CD14-positive monocyte (primary cell): Measurements from ENCODE around the gene CACNG3. TPM values are rescaled to one million over a fixed set of nuclear protein-coding genes. Genes with fewer than 3 reads are reported as not detected.
A peak's percentile ranks its signal among the peaks of the same experiment; 100 is the strongest.

Experiments
- DNase-seq, 3 donors: peaks; one replicate each; pipeline ENCODE4 v3.0.0-alpha.2; 2011 to 2022
- H2AFZ ChIP-seq: 2 replicates; pipeline ENCODE4 v1.6.0; 2012; ENCODE audit warnings: mild to moderate bottlenecking, low read depth, low read length, inconsistent platforms; ENCODE audit not compliant: insufficient read depth, poor library complexity, severe bottlenecking
- H3K27ac ChIP-seq, 2 donors: 1 replicate in 1 of 2; 2 replicates in 1 of 2; pipeline ENCODE4 v1.5.1; 2012 to 2013; ENCODE audit warnings: low read length in 2 of 2, control low read depth in 1 of 2, inconsistent platforms in 1 of 2, low read depth in 1 of 2, mild to moderate bottlenecking in 1 of 2
- H3K27me3 ChIP-seq, 2 donors: one replicate each; pipeline versions ENCODE4 v1.6.0 to v1.6.1; 2011 to 2013; ENCODE audit warnings: low read length in 2 of 2; ENCODE audit not compliant: control insufficient read depth in 2 of 2, insufficient read depth in 2 of 2
- H3K36me3 ChIP-seq, 2 donors: replicated peaks in 1 of 2; 1 replicate in 1 of 2; 2 replicates in 1 of 2; pipeline versions ENCODE4 v1.5.1 to v1.6.1; 2012 to 2013; ENCODE audit warnings: low read length in 2 of 2, control low read depth in 1 of 2, inconsistent platforms in 1 of 2, mild to moderate bottlenecking in 1 of 2; ENCODE audit not compliant: insufficient read depth in 2 of 2, control insufficient read depth in 1 of 2
- H3K4me1 ChIP-seq, 2 donors: 1 replicate in 1 of 2; 2 replicates in 1 of 2; pipeline versions ENCODE4 v1.5.1 to v1.6.1; 2012 to 2013; ENCODE audit warnings: low read length in 2 of 2, control low read depth in 1 of 2, inconsistent platforms in 1 of 2, mild to moderate bottlenecking in 1 of 2, moderate library complexity in 1 of 2; ENCODE audit not compliant: insufficient read depth in 2 of 2, control insufficient read depth in 1 of 2
- H3K4me2 ChIP-seq: replicated peaks from 2 replicates; pipeline ENCODE3; 2012; ENCODE audit warnings: low read length, moderate library complexity, mild to moderate bottlenecking; ENCODE audit not compliant: poor library complexity, severe bottlenecking; ENCODE audit errors: extremely low read depth
- H3K4me3 ChIP-seq, 3 experiments: fragments of 200-600 bp in 1 of 3; sonication (generic) in 1 of 3; replicated peaks in 1 of 3; 1 replicate in 2 of 3; 2 replicates in 1 of 3; pipeline ENCODE4 v1.5.1; 2011 to 2013; ENCODE audit warnings: low read length in 3 of 3, mild to moderate bottlenecking in 3 of 3, control low read depth in 2 of 3, low read depth in 2 of 3, inconsistent platforms in 1 of 3, moderate library complexity in 1 of 3
- H3K79me2 ChIP-seq: 2 replicates; pipeline ENCODE4 v1.6.0; 2012; ENCODE audit warnings: mild to moderate bottlenecking, control low read depth, inconsistent platforms, low read length, moderate library complexity; ENCODE audit not compliant: insufficient read depth
- H3K9ac ChIP-seq: 2 replicates; pipeline ENCODE4 v1.6.0; 2017; ENCODE audit warnings: low read length, mild to moderate bottlenecking; ENCODE audit not compliant: insufficient read depth, poor library complexity, severe bottlenecking
- H3K9me3 ChIP-seq, 2 donors: replicated peaks in 1 of 2; 1 replicate in 1 of 2; 2 replicates in 1 of 2; pipeline versions ENCODE4 v1.5.1 to v1.6.1; 2012 to 2013; ENCODE audit warnings: low read length in 2 of 2, control low read depth in 1 of 2; ENCODE audit not compliant: control insufficient read depth in 1 of 2, insufficient read depth in 1 of 2
- H4K20me1 ChIP-seq: 2 replicates; pipeline ENCODE4 v1.6.0; 2012; ENCODE audit warnings: mild to moderate bottlenecking, low read length, control low read depth, moderate library complexity; ENCODE audit not compliant: insufficient read depth
- H3K27ac Mint-ChIP-seq, 7 donors: one replicate each; pipeline ENCODE4 v1.8.0; 2020; ENCODE audit warnings: mild to moderate bottlenecking in 7 of 7, mixed read lengths in 7 of 7, moderate library complexity in 6 of 7, inconsistent platforms in 2 of 7
- H3K27me3 Mint-ChIP-seq, 3 donors: one replicate each; pipeline ENCODE4 v1.8.0; 2021 to 2022; ENCODE audit warnings: low read depth in 3 of 3, mild to moderate bottlenecking in 3 of 3, mixed read lengths in 3 of 3, moderate library complexity in 3 of 3, inconsistent platforms in 1 of 3
- H3K36me3 Mint-ChIP-seq, 2 donors: one replicate each; pipeline ENCODE4 v1.8.0; 2020; ENCODE audit warnings: mixed read lengths in 2 of 2, inconsistent platforms in 1 of 2, mild to moderate bottlenecking in 1 of 2
- H3K4me1 Mint-ChIP-seq: one replicate; pipeline ENCODE4 v1.8.0; 2020; ENCODE audit warnings: mild to moderate bottlenecking, mixed read lengths
- H3K4me3 Mint-ChIP-seq, 2 donors: one replicate each; pipeline ENCODE4 v1.8.0; 2020; ENCODE audit warnings: mild to moderate bottlenecking in 2 of 2, mixed read lengths in 2 of 2, moderate library complexity in 1 of 2
- H3K9me3 Mint-ChIP-seq, 7 donors: one replicate each; pipeline ENCODE4 v1.8.0; 2020 to 2022; ENCODE audit warnings: mixed read lengths in 7 of 7, mild to moderate bottlenecking in 6 of 7, moderate library complexity in 6 of 7, inconsistent platforms in 2 of 7
- CTCF ChIP-seq: fragments of 200-600 bp; IDR thresholded peaks from one replicate; pipeline ENCODE4 v1.8.0; 2022; ENCODE audit warnings: antibody characterized with exemption, mild to moderate bottlenecking
- WGBS: methylation state at CpG from one replicate; pipeline ENCODE4 v1.1.5; 2013; ENCODE audit warnings: missing lambda C conversion rate; ENCODE audit not compliant: insufficient coverage; 5-methylcytosine and 5-hydroxymethylcytosine counted together
- intact Hi-C, 2 donors: fragments of 100-400 bp; cut with micrococcal nuclease; formaldehyde crosslinking; loops; one replicate each; pipeline versions ENCODE4 v1.15.0 to v1.15.1; 2023
- polyA plus RNA-seq, 3 donors: library from polyadenylated mRNA; depleted of rRNA in 1 of 3; unstranded in 2 of 3; stranded (reverse) in 1 of 3; fragments of 300-500 nt in 2 of 3; fragments of >200 nt in 1 of 3; fragmentation: Illumina TruSeq in 2 of 3; gene quantifications; 1 replicate in 2 of 3; 2 replicates in 1 of 3; pipeline ENCODE4 v1.2.3, GENCODE V29; 2012 to 2021

Gene CACNG3
- polyA plus RNA-seq, 3 donors = not detected

GRCh38 chr16:24309258-24310142 is 53.4 kb downstream of the CACNG3 start:
- DNase-seq = no peak
- Mint-ChIP-seq H3K27ac (no peak overlapping the region), H3K9me3 (no peaks in the 10 kb centered on the region), H3K4me1 (no peaks in the 10 kb centered on the region), H3K4me3 (no peak overlapping the region), H3K36me3 (no peaks in the 10 kb centered on the region), H3K27me3 (peaks cover 5 to 14% (median 9%) of the 10 kb centered on the region in 3 donors)
- H4K20me1 ChIP-seq = no peaks in the 10 kb centered on the region
- TF ChIP-seq CTCF = no peak
- H3K4me1 ChIP-seq = no peaks in the 10 kb centered on the region
- H3K79me2 ChIP-seq = no peaks in the 10 kb centered on the region
- peaks cover 0 to 2% of the 10 kb centered on the region in 2 donors for H3K27me3 ChIP-seq
- H2AFZ ChIP-seq = no peak overlapping the region
- no peak overlapping the region for H3K4me3 ChIP-seq
- H3K9me3 ChIP-seq = no peaks in the 10 kb centered on the region
- no peak overlapping the region for H3K4me2 ChIP-seq
- intact Hi-C loops = no loop called here
- no peak overlapping the region for H3K9ac ChIP-seq
- no peak overlapping the region for H3K27ac ChIP-seq
- 84% methylated on average over 10 of the region's 13 CpGs for WGBS
- H3K36me3 ChIP-seq = no peaks in the 10 kb centered on the region

DNA sequence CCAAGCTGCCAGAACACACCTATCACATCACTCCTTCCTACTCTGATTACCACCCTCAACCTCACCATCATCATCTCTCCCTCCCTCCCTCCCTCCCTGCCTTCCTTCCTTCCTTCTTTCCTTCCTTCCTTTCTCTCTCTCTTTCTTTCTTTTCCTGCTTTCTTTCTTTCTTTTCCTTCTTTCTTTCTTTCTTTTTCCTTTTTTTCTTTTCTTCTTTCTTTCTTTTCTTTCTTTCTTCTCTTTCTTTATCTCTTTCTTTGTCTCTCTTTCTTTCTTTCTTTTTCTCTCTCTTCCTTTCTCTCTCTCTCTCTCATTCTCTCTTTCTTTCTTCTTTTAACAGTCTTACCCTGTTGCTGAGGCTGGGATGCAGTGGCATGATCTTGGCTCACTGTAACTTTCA is 59.2 kb downstream of the CACNG3 start:
- H3K36me3 ChIP-seq = no peaks in the 10 kb centered on the region
- Mint-ChIP-seq H3K36me3 (no peaks in the 10 kb centered on the region), H3K4me1 (no peaks in the 10 kb centered on the region), H3K9me3 (no peaks in the 10 kb centered on the region), H3K27me3 (peaks cover 2 to 21% (median 18%) of the 10 kb centered on the region in 3 donors), H3K4me3 (no peak overlapping the region), H3K27ac (peak overlapping the region in 1 of 7 donors; percentile 14)
- no peaks in the 10 kb centered on the region for H3K79me2 ChIP-seq
- no peak for DNase-seq
- intact Hi-C loops = no loop called here
- H2AFZ ChIP-seq = no peak overlapping the region
- H3K4me3 ChIP-seq = no peak overlapping the region
- H3K9me3 ChIP-seq = no peaks in the 10 kb centered on the region
- no peaks in the 10 kb centered on the region for H3K4me1 ChIP-seq
- H4K20me1 ChIP-seq = no peaks in the 10 kb centered on the region
- no peak overlapping the region for H3K4me2 ChIP-seq
- no peaks in the 10 kb centered on the region for H3K27me3 ChIP-seq
- H3K27ac ChIP-seq = no peak overlapping the region
- no peak overlapping the region for H3K9ac ChIP-seq
- no peak for TF ChIP-seq CTCF
